NCI-H146 treated with DMSO at 0.1 percent for 48 hours (cell line): ENCODE data around the gene BSND.

Source experiments
- DNase-seq: peaks from one replicate; lab custom pipeline; 2025; ENCODE audit not compliant: unreplicated experiment; lab: John Stamatoyannopoulos, UW

Gene BSND

DNA sequence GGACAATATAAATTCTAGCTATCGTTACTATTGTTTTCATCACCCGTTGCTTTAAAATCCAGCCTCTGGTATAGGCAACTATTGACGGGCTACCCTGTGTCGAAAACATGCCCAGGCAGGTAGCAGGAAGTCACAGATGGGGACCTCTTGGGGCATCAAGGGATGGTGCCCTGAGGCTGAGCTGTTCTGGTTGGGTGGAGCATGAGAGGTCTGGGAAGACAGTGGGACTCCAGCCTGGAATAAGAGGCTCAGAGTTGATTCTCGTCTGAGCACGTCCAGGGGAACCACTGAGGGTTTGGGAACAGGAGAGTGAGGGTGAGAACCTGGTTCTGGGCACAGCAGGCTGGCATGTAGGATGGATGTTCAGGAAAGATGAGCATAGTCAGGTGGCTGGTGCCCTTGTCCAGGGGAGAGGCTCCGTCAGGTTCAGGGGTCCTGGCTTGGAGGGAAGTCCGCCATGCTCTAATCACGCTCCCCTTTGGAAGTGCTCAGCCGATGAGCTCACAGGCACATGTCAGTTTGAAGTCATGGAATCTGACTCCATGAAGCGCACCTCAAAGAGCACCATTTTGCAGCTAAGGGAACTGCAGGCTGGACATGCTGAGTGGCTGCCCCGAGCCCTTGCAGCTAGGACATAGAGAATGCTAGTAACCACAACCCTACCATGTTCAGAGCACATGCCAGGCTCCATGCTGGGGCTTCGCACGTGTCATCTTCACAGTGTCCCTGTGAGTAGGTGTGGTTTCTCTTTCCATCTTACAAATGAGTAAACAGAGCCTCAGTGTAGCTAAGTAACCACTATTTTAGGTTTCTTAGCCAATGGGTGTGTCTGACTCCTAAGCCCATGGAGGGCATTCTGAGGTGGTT is 61.6 kb downstream of the BSND start:
- DNase-seq: no peak

DNA sequence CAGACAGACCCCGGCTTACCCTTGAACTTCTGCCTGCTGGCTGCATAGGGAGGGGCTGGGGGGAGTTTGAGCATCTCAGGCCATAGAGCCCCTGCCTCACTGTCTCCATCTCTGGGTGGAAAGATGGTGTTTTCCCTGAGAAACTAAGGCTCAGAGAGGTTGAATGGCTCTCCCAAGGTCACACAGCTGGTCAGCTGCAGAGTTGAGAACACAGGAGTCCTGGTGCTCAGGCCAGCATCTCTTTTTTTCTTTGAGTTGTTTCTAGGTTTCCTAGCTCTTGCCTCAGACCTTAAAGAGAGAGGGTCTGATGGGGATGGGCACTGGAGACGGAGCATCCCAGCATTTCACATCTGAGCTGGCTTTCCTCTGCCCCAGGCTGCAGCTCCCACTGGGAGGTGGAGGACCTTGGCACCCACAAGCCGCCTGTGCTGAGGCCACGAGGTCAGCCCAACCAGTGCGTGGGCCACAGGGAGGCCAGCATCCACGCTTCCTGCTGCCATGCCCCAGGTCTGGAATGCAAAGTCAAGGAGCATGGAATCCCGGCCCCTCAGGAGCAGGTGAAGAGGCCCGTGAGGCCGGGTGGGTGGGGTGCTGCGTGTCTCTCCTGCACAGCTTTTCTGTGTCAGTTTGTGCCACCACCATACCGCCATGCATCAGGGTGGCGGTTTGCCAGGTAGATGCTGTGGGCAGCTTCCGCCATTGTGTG is 62.4 kb downstream of the BSND start:
- DNase-seq: no peak
